Activated naive CD8-positive, alpha-beta T cell treated with anti-CD3 and anti-CD28 coated beads for 36 hours (primary cell): ENCODE data around the gene ZNF467. TPM values are rescaled to one million over a fixed set of nuclear protein-coding genes. Genes with fewer than 3 reads are reported as not detected.
A peak's percentile ranks its signal among the peaks of the same experiment; 100 is the strongest.

Experiments
- DNase-seq: peaks from one replicate; pipeline ENCODE4 v3.0.0; 2021
- H3K27ac Mint-ChIP-seq: one replicate; pipeline ENCODE4 v1.8.0; 2022; ENCODE audit warnings: mild to moderate bottlenecking, moderate library complexity, mixed read lengths
- H3K27me3 Mint-ChIP-seq: one replicate; pipeline ENCODE4 v1.8.0; 2022; ENCODE audit warnings: mild to moderate bottlenecking, mixed read lengths
- H3K36me3 Mint-ChIP-seq: one replicate; pipeline ENCODE4 v1.8.0; 2021; ENCODE audit warnings: mild to moderate bottlenecking, mixed read lengths
- H3K4me1 Mint-ChIP-seq: one replicate; pipeline ENCODE4 v1.8.0; 2021; ENCODE audit warnings: mixed read lengths
- H3K4me3 Mint-ChIP-seq: one replicate; pipeline ENCODE4 v1.8.0; 2022; ENCODE audit warnings: mild to moderate bottlenecking, moderate library complexity, mixed read lengths
- H3K9me3 Mint-ChIP-seq: one replicate; pipeline ENCODE4 v1.8.0; 2022; ENCODE audit warnings: mixed read lengths
- total RNA-seq, 2 experiments: library from RNA; stranded (reverse); gene quantifications; one replicate each; pipeline ENCODE4 v1.2.3, GENCODE V29; 2021

Gene ZNF467
- total RNA-seq, 2 experiments from 2014 or later, result 0.21 to 0.22 TPM

DNA sequence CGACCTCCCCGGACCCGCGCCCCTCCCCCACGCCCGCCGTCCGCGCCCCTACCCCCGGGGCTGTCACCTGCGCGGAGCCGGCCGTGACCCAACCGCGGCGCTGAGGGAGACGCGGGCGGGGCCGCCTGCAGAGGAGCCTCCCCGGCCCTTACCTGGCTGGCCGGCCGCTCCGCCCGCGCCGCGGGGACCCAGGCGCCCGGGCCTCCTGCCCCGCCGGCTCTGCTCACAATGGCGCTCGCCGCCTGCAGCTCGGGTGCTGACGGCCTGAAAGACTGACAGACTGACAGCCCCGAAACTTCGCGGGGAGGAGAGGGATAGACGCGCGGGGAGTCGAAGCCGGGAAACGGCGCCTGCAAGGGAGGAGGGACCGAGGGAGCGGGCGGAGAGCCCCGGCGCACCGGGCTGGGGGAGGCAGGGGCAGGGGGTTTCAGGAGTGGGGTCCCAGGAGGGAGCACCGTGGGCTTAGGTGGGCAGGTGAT, 393 bp downstream of the ZNF467 start:
- no peaks in the 10 kb centered on the region for H3K36me3 Mint-ChIP-seq
- no peaks in the 10 kb centered on the region for H3K9me3 Mint-ChIP-seq
- peaks cover 12% of the 10 kb centered on the region for H3K27me3 Mint-ChIP-seq
- no peak overlapping the region for H3K27ac Mint-ChIP-seq
- H3K4me1 Mint-ChIP-seq, result peaks cover 5% of the 10 kb centered on the region
- peak overlapping the region; percentile 73 for H3K4me3 Mint-ChIP-seq
- DNase-seq, result peak; percentile 30

- Mint-ChIP-seq H3K27ac (no peak overlapping the region), H3K4me3 (peak overlapping the region; percentile 77), H3K27me3 (peaks cover 12% of the 10 kb centered on the region), H3K4me1 (peaks cover 5% of the 10 kb centered on the region), H3K9me3 (no peaks in the 10 kb centered on the region), H3K36me3 (no peaks in the 10 kb centered on the region)
- DNase-seq, result no peak
Measured at GRCh38 chr7:149772241-149772955, 990 bp downstream of the ZNF467 start.

GRCh38 chr7:149771720-149772240, 1.6 kb downstream of the ZNF467 start:
- DNase-seq, result peak; percentile 90
- Mint-ChIP-seq H3K27ac (no peak overlapping the region), H3K4me1 (peaks cover 5% of the 10 kb centered on the region)

DNA sequence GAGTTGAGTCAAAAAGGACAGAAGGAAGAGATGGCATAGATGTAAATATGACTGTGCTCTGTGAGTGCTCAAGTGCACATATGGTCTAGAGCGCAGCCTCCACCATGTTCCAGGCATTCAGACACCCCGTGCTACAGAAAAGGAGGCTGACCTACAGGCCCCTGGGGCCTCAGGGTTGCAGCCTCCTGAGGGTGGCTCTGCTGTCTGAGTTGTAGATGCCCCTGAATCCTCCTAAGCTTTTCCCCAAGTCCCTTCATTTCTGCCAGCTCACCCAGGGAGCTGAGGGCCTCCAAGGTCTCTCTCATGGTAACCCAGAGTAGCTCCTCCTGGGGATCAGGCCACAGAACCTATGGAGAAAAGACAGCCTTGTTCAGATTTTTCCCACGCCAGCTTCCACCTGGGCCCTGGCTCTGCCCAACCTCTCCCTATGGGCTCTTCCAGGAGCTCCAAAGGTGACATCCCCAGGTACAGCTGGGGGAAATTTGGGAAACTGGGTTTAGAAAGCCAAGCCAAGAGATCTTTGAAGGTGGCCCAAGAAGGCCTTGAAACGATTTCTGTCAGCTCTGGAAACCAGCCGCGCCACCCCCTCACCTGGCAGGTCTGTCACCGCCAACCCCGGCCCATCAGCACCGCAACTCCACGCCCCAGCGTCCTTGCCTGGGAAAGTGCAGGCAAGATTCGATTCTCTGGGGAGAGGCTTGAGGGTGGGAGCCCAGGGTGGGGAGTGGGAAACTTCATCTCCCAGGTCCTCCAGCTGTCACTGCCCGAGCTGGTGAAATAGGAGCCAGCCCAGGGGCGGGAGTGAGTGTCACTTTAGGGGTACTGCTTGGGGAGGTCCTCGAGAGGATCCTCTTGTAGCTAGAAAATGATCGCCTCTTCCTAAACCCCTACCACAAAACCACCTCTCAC, 2.4 kb downstream of the ZNF467 start:
- H3K36me3 Mint-ChIP-seq, result no peaks in the 10 kb centered on the region
- H3K27me3 Mint-ChIP-seq, result peaks cover 12% of the 10 kb centered on the region
- peaks cover 5% of the 10 kb centered on the region for H3K4me1 Mint-ChIP-seq
- peak overlapping the region; percentile 58 for H3K4me3 Mint-ChIP-seq
- H3K27ac Mint-ChIP-seq, result no peak overlapping the region
- DNase-seq, result no peak
- H3K9me3 Mint-ChIP-seq, result no peaks in the 10 kb centered on the region

More at GRCh38 chr7:149771720-149772240, 1.6 kb downstream of the ZNF467 start:
- Mint-ChIP-seq H3K4me3 (peak overlapping the region; percentile 77), H3K9me3 (no peaks in the 10 kb centered on the region), H3K36me3 (no peaks in the 10 kb centered on the region), H3K27me3 (peaks cover 12% of the 10 kb centered on the region)

DNA sequence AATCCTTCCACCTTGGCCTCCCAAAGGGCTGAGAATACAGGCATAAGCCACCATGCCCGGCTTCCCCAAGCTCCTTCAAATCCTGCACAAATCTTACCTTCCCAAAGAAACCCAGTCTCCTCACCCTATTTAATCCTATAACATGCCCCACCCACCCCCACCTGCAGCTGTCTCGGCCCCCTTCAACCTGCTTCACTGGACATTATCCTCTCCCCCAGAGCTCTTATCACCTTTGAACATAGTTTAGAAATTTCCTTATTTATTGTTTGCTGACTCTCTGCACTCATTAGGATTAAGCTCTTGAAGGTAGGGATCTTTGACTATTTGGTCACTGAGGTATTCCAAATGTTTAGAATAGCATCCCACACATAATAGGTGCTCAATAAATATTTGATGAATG, 3.5 kb downstream of the ZNF467 start:
- Mint-ChIP-seq H3K36me3 (no peaks in the 10 kb centered on the region), H3K4me1 (peaks cover 2% of the 10 kb centered on the region), H3K27me3 (peaks cover 12% of the 10 kb centered on the region), H3K27ac (no peak overlapping the region), H3K9me3 (no peaks in the 10 kb centered on the region), H3K4me3 (no peak overlapping the region)
- no peak for DNase-seq

DNA sequence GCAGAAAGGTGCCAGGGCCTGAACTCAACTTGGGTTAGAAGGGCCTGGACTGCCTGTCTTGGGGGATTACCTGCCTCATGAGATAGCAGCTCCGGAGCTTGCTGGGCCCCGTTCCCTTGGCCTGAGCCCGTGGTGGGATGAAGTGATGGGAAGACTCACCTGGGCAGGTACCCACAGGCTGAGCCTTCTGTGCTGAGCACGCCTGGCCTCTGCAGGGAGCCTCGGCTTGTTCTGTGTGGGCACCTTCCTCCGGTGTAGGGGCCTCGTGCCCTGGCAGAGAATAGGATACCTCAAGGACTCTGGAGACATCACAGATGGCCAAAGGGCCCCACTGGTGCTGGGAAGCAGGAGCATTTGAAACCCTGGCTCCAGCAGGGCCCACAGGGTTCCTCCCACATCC, 4.5 kb downstream of the ZNF467 start:
- Mint-ChIP-seq H3K4me1 (peaks cover 2% of the 10 kb centered on the region), H3K9me3 (no peaks in the 10 kb centered on the region), H3K4me3 (no peak overlapping the region), H3K27ac (no peak overlapping the region), H3K36me3 (no peaks in the 10 kb centered on the region), H3K27me3 (peaks cover 7% of the 10 kb centered on the region)
- no peak for DNase-seq

DNA sequence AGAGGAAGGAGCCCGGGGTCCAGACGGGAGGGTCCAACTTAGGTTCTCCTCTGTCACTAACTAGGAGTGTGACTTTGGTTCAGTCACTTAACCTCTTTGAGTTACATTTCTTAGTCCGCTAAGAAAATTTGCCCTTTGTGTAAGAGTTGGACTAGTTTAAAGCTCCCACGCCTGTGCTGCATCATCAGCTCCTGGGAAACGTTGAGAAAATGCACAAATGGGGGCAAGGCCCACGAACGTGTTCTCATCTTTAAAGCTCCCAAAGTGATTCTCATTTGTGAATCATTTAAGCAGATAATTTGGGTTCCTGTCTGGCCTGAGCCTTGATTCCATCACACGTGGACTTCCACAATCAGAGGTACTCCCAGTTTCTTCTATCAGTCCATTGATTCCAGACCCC, 6.3 kb downstream of the ZNF467 start:
- H3K27me3 Mint-ChIP-seq, result no peaks in the 10 kb centered on the region
- no peak for DNase-seq
- H3K4me3 Mint-ChIP-seq, result no peak overlapping the region
- no peaks in the 10 kb centered on the region for H3K4me1 Mint-ChIP-seq
- no peaks in the 10 kb centered on the region for H3K9me3 Mint-ChIP-seq
- no peak overlapping the region for H3K27ac Mint-ChIP-seq
- H3K36me3 Mint-ChIP-seq, result no peaks in the 10 kb centered on the region

DNA sequence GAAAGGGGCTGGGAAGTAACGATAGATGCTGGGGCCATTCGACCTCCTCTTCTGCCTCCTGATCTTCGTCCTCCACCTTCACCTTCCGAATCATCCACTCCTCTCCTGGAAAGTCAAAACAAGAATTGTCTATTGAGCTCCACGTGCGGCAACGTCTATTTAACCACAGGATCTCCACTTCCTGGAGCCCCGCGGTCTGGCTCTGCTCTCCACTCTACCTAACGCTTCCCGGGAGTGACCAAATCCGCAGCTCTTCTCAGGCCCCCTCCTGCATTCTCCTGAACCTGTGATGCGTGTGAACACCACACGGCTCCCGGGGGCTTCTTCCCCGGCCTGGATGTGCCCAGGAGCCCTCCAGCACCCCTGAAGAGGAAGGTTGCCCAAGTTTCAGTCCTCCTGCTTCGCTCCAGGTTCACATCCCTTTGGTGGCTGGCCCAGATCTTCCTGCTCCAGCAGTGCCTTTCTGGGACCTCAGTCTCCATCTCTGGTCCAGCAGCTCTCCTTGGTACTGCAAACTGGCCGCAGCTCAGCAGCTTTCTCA, 7.2 kb downstream of the ZNF467 start:
- Mint-ChIP-seq H3K9me3 (no peaks in the 10 kb centered on the region), H3K4me1 (no peaks in the 10 kb centered on the region), H3K36me3 (no peaks in the 10 kb centered on the region), H3K4me3 (no peak overlapping the region), H3K27ac (no peak overlapping the region), H3K27me3 (no peaks in the 10 kb centered on the region)
- DNase-seq, result no peak

- Mint-ChIP-seq H3K4me1 (no peaks in the 10 kb centered on the region), H3K36me3 (no peaks in the 10 kb centered on the region), H3K27me3 (no peaks in the 10 kb centered on the region), H3K9me3 (no peaks in the 10 kb centered on the region), H3K27ac (no peak overlapping the region), H3K4me3 (no peak overlapping the region)
- DNase-seq, result no peak
Measured at GRCh38 chr7:149765399-149766121, 7.8 kb downstream of the ZNF467 start.

DNA sequence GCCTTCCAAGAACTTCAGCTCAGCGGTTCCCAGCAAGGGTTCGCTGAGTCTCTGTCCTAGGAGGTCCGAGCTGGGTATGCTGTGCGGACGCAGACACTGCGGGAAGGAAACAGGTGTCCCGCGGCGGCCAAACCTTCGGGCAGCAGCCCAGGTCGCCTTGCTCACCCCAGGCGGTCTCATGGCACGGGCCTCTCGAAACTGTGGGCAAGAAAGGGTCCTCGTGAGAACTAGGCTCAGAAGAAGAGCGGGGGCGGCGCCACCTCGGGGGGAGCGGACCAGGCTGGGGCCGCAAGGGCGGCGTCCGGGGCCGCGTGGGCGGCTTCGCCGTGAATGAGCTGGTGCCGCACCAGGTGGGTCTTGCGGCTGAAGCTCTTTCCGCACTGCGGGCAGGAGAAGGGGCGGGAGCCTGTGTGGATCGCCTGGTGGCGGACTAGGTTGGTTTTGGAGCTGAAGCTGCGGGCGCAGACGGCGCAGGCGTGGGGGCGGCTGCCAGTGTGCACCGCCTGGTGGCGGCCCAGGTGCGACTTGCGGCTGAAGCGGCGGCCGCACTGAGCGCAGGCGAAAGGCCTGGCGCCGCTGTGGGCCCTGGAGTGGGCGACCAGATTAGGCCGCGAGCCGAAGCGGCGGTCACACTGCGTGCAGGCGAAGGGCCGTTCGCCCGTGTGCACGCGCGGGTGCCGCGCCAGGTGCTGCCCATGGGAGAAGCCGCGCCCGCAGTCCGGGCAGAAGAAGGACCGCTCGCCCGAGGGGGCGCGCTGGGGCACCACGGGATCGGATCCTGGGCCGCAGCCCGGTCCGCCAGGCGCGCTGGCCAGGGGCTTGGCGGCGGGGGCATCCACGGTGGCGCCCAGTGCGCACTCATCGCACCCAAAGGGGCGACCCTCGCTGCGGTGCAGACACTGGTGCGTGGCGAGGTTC, 8.6 kb downstream of the ZNF467 start:
- Mint-ChIP-seq H3K4me3 (no peak overlapping the region), H3K36me3 (no peaks in the 10 kb centered on the region), H3K9me3 (no peaks in the 10 kb centered on the region), H3K27me3 (no peaks in the 10 kb centered on the region), H3K4me1 (no peaks in the 10 kb centered on the region), H3K27ac (no peak overlapping the region)
- no peak for DNase-seq

DNA sequence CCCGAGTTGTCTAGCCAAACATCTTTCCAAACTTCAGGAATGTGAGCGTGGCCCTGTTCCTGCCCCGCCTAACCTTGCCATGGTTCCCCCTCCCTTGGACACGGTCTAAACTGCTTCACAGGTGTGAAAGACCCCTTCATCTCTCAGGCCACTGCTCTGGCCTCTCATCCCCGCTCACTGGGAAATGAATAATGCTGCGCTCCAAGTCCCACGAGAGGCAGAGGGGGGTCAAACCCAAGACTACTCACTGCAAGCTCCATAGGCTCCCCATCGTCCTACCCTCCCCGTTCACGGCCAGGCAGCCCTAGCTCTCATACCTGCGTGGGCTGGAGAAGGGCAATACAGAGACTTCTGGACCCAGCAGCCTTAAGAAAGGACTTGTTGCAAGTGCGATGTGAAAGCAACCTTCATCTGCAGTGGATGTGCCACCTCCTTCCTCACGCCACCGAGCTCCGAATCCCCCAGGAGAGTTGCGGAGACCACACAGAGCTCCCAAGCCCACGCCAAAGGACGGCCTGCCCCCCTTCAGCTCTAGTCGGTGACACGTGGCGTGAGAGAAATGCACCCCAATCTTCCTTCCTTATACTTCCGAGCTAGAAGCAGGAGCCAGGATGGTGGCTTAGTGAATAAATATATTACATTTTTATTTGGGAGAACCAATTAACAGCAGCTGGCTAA, 9.7 kb downstream of the ZNF467 start:
- H3K9me3 Mint-ChIP-seq, result no peaks in the 10 kb centered on the region
- H3K27ac Mint-ChIP-seq, result no peak overlapping the region
- H3K36me3 Mint-ChIP-seq, result no peaks in the 10 kb centered on the region
- H3K27me3 Mint-ChIP-seq, result no peaks in the 10 kb centered on the region
- no peaks in the 10 kb centered on the region for H3K4me1 Mint-ChIP-seq
- DNase-seq, result no peak
- no peak overlapping the region for H3K4me3 Mint-ChIP-seq

GRCh38 chr7:149762610-149763009, 10.8 kb downstream of the ZNF467 start:
- DNase-seq, result no peak
- Mint-ChIP-seq H3K36me3 (no peaks in the 10 kb centered on the region), H3K27me3 (no peaks in the 10 kb centered on the region), H3K4me3 (no peak overlapping the region), H3K27ac (no peak overlapping the region), H3K4me1 (no peaks in the 10 kb centered on the region), H3K9me3 (no peaks in the 10 kb centered on the region)

- H3K9me3 Mint-ChIP-seq, result no peaks in the 10 kb centered on the region
Measured at GRCh38 chr7:149762089-149762488, 11.3 kb downstream of the ZNF467 start.

More at GRCh38 chr7:149762089-149762488, 11.3 kb downstream of the ZNF467 start:
- Mint-ChIP-seq H3K27ac (no peak overlapping the region), H3K4me1 (no peaks in the 10 kb centered on the region), H3K27me3 (no peaks in the 10 kb centered on the region), H3K4me3 (no peak overlapping the region), H3K36me3 (no peaks in the 10 kb centered on the region)
- no peak for DNase-seq
